HG03520 (cell line): ENCODE results near the gene ECT2.
A peak's percentile ranks its signal among the peaks of the same experiment; 100 is the strongest.
"Not testable (repeated sequence)": the region's sequence is repeated elsewhere in the genome, so short reads cannot be mapped to it uniquely, and the experiment has no call there.

ENCODE experiments used
- ATAC-seq: cut with Tn5 transposase; IDR thresholded peaks from one replicate; pipeline ENCODE4 v1.9.1; 2021; ENCODE audit warnings: mild to moderate bottlenecking, moderate library complexity; ENCODE audit not compliant: unreplicated experiment

Gene ECT2

DNA sequence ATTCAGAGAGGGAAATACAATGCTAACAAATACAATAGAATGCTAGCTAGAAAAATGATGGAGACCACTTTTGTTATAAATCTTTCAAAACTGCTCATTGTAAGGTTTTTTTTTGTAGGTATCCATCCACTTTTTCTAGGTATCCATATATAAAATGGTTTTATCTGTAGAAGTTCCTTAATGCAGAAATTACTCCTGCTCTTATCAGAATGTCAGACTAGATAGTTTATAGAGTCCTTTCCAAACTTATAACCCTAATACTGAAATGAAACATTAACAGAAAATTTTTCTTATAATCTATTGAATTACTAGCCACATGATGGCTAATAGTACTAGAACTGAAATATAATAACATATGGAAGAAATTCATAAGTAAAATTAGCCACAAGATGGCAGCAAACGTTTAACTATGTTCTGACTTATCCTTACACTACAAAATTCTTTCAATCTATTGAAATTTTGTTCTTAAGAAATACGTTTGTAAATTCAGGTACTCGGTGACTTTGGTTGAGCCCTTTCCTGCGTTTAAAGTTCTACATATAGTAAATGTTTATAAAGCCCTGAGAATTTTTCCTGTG is 58.5 kb downstream of the ECT2 start:
- no peak for ATAC-seq

DNA sequence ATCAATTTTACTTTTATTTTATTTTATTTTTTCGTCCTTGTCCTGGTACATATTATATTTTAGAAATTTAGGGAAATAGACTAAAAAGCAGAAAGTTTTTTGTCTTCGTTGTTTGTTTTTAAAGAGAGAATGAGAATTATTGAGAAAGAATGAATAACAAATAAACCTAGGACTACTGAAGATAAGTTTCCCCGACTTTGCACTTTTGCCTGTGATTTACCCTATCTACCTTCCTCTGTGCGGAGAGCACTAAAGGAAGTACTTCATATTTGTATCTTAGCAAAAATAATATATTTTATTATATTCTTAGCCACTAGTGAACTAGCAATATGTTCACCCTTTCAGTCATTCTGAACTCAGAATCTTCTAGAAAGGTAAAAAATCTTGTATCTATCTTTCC is 60.6 kb downstream of the ECT2 start:
- no peak for ATAC-seq

DNA sequence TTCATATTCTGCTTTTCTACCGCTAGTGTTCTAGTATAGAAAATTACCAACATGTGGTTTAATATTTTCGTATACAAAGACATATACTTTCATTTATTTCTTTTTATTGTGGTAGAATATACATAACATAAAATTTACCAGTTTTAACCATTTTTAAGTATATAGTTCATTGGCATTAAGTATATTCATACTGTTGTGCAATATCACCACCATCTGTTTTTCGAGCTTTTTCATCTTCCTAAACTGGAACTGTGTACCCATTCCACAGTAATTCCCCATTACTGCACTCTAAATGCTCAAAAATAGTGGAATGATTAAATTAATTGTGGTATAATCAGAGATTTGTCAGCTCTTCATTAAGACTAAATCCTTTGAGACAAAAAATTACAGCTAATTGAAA is 62.9 kb downstream of the ECT2 start:
- no peak for ATAC-seq

DNA sequence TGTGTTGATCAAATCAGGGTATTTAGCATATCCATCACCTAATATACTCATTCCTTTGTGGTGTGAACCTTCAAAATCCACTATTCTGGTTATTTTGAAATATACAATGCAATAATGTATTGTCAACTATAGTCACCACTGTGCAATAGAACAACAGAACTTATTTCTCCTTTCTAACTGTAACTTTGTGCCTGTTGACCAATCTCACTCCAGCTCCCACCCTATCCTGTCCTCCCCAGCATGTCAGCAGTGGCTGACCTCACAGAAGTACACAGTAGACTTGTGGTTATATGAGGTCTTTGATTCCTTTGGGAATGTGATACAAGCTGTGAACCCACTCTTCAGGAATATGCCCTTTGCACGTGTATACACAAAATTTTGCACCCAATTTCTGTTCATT is 64.2 kb downstream of the ECT2 start:
- ATAC-seq: no peak

DNA sequence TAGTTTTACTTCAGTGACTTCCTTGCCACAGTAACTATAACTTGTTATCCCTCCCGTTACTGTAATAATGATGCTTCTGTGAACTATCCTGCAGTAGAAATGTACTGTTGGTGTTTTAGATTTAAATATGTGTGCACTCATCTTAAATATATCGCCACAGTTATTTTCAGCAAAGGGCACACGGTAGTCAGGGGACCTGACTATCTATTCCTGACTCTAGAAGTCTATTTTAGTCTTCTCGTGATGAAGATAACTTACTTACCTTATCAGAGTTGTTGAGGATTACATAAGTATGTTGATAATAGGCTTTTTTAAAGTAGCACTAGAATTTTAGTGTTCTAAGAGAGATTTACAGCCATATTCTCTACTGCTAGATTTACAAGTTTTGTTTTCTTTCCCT is 65.3 kb downstream of the ECT2 start:
- ATAC-seq: no peak

DNA sequence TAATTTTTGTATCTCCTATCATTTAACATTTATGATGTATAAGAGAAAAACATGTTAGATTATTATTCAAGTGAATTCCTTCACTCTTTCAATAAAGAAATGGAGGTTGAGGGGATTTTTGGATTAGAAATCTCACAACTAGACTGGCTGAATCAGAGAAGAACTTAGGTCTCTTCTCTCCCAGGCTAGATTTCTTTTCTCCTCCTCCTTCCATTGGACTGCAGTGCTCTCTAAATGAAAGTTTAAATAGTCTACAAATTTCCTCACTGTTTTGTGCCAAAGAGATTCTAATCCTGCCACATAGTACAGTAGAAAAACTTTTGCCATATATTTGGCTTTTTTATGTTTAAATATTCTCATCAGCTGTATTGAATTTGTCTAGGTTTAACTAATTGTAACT is 65.8 kb downstream of the ECT2 start:
- no peak for ATAC-seq

DNA sequence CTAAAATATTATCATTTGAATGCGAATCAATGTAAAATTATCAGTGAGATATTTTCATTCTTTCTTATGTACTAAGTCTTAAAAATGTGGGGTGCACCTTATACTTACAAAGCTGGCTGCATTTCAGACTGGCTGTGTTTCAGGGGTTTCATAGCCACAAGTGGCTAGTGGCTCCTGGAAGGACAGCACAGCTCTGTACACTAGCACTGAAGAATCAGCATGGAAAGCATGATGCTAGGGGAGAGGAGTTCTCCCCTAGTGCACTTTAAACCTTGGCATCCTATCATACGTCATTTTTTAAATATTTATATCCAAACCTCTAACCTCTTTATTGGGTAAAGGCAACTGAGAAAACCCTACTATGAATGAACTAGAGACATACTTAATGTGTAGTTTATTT is 66.4 kb downstream of the ECT2 start:
- no peak for ATAC-seq

DNA sequence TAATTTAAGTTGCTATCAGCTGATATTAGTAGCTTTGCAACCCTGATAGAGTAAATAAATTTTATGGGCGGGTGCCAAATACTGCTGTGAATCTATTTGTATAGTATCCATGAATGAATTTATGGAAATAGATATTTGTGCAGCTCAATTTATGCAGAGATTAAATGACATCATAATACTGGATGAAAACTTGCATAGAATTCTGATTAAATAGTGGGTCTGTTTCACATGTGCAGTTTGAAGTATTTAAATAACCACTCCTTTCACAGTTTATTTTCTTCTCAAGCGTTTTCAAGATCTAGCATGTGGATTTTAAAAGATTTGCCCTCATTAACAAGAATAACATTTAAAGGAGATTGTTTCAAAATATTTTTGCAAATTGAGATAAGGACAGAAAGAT is 70.0 kb downstream of the ECT2 start:
- ATAC-seq: no peak

DNA sequence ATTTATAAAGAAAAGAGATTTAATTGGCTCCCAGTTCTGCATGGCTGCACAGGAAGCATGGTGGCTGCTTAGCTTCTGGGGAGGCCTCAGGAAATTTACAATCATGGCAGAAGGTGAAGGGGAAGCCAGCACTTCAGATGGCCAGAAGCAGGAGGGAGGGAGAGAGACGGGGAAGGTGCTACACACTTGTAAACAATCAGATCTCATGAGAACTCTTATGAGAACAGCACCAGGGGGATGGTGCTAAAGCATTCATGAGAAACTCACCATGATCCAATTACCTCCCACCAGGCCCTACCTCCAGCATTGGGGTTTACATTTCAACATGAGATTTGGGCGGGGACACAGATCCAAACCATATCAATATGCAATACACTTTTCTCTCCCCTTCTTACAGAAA is 73.7 kb downstream of the ECT2 start:
- no peak for ATAC-seq

DNA sequence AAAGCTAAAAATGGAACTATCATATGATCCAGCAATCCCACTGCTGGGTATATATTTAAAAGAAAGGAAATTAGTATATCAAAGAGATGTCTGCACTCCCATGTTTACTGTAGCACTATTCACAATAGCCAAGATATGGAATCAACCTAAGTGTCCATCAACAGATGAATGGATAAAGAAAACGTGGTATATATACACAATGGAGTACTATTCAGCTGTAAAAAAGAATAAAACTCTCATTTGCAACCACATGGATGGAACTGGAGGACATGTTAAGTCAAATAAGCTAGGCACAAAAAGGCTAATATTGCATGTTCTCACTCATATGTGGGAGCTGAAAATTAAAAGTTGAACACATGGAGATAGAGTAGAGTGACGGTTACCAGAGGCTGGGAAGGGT is 76.7 kb downstream of the ECT2 start:
- not testable (repeated sequence) for ATAC-seq

DNA sequence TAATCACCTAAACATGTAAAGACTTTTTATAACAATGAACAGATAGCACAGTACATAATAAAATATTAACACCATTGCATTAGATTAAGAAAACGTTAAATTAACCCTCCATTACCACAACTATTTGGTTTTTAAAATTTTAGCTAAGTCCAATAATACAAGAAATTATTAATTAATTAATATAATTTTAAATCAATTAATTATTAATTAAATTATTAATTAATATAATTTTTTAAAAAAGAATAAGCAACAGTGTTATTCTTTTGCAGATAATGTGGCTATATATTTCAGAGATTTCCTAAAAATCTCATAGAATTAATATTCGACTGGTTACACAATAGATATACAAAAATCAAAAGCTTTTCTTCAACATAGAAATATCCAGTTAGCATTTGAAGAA is 82.5 kb downstream of the ECT2 start:
- ATAC-seq: no peak

DNA sequence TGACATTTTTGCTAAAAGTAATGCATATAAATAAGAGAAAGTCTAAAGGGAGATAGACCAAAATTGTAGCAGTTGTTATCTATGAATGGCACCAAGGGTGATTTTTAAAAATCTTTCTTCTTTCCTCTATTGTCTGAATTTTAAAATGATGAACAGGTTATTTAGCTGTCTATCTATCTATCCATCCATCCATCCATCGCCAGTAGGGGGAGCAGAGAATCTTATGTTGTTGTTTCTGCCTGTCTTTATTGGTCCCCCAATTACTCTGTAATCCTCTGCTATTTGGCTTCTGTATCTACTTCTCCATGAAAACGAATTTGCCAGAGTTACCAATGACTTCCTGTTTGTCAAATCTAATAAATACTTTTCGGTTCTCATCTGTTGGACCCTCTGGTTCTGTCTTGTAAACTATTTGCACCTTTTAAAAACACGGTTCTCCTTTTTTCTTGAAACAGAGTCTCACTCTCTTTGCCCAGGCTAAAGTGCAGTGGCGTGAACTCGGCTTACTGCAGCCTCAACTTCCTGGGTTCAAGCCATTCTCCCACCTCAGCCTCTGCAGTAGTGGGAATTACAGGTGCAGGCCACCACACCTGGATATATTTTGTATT is 86.0 kb downstream of the ECT2 start:
- peak; percentile 56 for ATAC-seq

DNA sequence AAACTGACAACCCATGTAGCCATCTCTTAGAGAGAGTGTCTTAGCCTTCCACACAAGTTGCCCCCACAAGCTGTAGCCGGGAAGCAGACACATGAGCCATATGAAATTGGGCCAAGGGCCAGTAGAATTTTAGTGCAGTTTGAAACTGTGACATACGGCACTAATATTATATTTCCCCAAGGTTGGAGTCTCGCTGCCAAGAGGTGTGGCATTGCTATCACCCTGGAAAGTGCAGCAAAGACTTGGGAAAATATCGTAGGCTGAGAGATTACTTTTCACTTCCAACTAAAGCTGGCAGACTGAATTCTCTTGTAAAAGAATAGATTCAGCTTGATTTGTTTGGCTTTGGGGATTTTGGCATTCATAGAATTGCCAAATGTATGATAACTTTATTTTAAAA is 89.2 kb downstream of the ECT2 start:
- ATAC-seq: no peak

DNA sequence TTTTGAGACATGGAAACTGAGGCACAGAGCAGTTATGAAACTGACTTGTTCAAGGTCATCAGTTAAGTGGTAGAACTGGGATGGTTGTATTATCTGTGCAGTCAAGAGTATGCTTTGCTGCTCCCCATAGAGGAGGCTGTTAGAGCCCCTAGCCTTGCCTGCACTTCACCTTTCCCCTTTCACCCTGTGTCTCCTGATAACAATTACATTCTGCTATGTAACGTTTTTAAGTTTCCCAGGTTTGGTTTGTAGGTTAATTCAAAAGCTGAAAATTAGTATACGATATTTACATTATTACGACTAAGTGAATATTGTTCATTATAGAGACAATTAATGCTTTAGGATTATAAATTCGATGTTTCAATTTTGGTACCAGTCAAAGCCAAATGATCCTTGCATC is 89.9 kb downstream of the ECT2 start:
- ATAC-seq: no peak

DNA sequence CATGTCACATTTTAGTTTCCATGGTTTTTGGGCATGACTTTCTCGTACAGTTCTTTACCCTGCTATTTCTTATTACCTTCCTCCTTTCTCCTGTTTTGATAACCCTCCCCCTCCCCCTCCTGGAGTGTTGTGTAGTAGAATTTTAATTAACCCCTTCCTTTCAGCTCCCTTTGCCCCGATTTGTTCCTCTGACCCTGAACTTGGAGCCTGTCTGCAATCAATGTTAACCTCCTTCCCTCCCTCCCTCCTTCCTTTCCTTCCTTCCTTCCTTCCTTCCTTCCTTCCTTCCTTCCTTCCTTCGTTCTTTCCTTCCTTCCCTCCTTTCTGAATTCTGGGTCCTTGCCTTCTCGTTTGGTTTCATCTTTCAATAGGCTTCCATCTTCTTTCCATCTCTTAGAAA is 90.4 kb downstream of the ECT2 start:
- ATAC-seq: no peak

DNA sequence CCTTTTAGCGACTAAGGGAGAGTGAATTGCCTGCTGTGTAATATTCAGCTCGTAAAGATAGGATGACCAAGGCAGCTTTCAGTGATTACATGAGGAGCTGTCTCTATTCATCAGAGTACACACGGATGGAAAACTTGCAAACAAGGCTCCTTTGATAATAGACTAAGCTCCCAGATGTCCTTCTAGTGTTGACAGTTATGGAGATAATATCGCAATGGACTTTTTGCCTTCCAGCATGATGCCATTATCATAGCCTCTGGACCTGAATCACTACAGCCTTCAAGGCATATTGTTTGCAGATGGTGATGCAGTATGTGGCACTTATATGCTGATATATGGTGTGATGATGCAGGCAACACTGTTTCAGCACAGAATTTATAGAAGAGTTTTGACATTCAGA is 93.9 kb downstream of the ECT2 start:
- ATAC-seq: no peak

DNA sequence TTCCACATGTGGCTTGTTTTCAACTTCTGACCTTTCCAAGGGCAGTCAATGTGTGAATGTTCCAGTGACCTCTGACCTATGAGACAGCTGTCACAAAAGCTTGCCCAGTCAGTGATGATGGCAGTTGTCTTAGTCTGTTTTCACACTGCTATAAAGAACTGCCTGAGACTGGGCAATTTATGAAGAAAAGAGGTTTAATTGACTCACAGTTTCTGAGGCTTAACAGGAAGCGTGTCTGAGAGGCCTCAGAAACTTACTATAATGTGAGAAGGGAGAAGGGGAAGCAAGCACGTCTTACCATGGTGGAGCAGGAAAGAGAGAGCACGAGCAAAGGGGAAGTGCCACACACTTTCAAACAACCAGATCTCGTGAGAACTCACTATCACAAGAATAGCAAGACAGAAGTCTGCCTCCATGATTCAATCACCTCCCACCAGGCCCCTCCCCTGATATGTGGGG is 95.6 kb downstream of the ECT2 start:
- ATAC-seq: peak; percentile 58

DNA sequence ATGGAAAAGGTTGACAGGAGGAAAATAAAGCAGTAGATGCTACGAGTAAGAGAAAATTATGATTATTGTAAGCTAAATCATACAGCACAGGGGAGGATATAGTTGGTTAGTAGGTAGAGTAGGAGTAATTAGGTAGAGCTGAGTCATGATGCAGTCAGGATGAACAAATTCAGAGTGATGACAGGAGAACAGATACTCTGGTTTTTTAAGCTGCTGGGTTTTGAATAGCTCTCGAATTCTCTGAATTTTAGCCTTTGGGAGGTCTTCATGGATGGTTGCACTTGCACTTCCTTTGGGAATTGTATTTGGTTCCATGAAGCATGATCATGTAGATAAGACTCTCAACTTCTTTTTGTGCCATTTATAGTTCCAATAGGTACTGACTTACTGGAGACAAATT is 96.2 kb downstream of the ECT2 start:
- no peak for ATAC-seq

DNA sequence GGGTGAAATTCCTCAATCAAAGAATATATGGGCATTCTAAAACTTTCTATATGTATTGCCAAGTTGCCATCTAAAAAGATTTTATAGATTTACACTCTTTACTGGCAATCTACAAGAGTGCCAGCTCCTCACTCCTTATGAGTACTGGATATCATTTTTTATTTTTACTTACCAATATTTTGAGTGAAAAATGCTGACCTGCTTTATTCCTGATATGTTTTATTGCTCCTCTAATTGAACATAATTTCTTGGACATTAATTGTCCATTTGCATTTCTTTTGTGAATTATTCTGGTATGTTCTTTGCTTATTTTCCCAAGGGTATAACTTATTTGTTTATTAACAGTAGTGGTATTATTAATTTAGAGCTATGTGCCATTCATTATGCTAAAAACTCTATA is 96.8 kb downstream of the ECT2 start:
- ATAC-seq: no peak

DNA sequence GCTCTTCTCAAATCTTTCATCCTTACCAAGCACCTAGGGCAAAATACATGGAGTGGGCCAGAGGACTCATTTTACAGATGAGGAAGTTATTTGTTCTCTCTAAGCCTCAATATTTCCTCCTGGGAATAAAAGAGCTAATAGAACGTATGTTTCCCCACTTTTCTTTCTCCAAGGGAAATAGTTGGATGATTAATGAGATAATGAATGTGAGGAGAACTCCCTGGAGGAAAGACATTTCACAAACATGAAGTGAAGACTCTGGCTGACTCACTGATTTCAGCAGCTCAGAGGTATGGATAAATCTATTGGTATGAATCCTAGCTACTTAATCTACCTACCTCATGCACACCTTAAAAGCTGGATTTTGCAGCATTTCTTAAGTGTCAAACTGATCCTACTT is 98.4 kb downstream of the ECT2 start:
- no peak for ATAC-seq

DNA sequence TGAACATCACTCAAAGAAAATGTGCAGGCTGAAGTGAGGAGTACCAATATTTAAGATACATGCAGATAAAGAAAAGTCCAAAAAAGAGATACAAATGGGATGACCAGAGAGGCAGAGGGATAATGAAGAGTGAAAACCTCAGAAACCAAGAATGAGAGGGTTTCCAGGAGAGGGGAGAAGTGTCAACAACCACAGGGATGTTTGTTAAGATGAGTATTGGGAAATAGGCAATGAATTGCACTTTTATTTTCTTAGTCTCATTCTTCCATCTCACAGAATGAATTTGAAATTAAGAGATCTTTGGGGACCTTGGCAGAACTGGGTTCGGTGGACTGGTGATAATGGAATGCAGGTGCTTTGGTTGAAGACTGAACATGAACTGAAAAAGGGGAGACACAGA is 102.5 kb downstream of the ECT2 start:
- ATAC-seq: no peak

DNA sequence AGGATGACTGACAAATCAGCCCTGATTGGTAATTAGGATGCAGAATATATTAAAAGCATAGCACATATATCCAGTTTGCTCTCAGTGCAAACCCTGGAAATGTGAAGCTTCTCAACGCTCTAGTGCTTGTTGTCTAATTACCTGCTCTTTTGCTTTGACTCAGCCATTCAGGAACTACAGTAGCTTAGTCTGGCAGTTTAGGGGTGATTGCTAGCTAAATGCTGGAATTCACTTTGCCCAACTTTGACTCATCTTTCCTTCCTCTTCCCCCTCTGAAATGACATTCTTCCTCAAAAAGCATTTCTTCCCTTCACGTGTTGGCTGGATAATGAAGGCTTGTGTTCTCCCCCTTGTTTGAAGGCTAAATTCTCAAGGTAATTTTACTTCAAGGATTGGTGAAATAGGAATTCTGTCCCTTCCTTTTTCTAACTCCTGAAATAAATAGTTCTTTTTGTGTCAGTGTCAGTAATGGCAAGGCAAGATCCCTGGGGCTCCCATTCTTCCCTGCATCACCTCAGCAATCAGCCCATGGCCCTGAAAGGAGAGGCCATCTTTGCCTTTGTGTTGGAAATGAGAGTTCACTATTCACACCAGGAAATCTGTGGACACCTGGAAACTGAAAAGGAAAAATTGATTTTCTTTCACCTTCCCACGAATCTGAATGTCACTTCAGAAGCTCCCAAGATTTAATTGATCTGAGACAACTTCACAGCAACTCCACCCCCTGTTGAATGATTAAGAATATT is 103.6 kb downstream of the ECT2 start:
- no peak for ATAC-seq

DNA sequence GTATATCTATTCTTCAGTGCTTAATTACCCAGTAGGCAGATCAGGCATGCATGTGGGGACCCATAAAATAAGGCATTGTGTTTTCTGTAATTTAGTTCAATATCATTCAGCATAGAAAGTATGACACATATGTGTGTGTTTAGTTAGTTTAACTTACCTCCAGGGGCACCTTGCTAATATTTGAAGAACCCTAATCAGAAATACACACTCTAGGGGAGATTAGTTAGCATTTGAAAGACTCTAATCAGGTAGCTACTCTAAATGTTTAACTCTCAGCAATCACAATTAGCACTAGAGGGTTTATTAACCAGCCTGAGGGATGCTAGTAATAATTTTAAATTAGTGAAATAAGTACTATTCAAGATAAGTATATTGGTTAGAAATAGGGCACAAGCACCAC is 104.5 kb downstream of the ECT2 start:
- ATAC-seq: no peak
